ENCODE data around the gene EPHA3.
A peak's percentile ranks its signal among the peaks of the same experiment; 100 is the strongest.

Gene EPHA3

GRCh38 chr3:89179355-89180001 is 72.1 kb downstream of the EPHA3 start:
- ChIA-PET POLR2A (ENCODE audit: low non-redundant PET) (no interaction called here), CTCF (no interaction called here)
- no peak overlapping the region for H3K27ac ChIP-seq
- no peak for TF ChIP-seq CTCF (conservative IDR thresholded peaks at IDR 0.05; ENCODE audit: low read depth)
- peak; percentile 8 for DNase-seq (ENCODE audit: low spot score)

- CTCF ChIA-PET: no interaction called here
- no peak for DNase-seq (ENCODE audit: low spot score)
- no peak for TF ChIP-seq CTCF (conservative IDR thresholded peaks at IDR 0.05; ENCODE audit: low read depth)
- no peak overlapping the region for H3K27ac ChIP-seq
- POLR2A ChIA-PET (ENCODE audit: low non-redundant PET): no interaction called here
These were observed 72.9 kb downstream of the EPHA3 start for GRCh38 chr3:89180334-89180733.

- no peak overlapping the region for H3K27ac ChIP-seq
- CTCF ChIA-PET: no interaction called here
- POLR2A ChIA-PET (ENCODE audit: low non-redundant PET): no interaction called here
- TF ChIP-seq CTCF (conservative IDR thresholded peaks at IDR 0.05; ENCODE audit: low read depth): no peak
- no peak for DNase-seq (ENCODE audit: low spot score)
These were observed 74.6 kb downstream of the EPHA3 start for GRCh38 chr3:89182056-89182455.

GRCh38 chr3:89184151-89184995 is 77.0 kb downstream of the EPHA3 start:
- CTCF ChIA-PET: no interaction called here
- DNase-seq (ENCODE audit: low spot score): no peak
- POLR2A ChIA-PET (ENCODE audit: low non-redundant PET): no interaction called here
- no peak for TF ChIP-seq CTCF (conservative IDR thresholded peaks at IDR 0.05; ENCODE audit: low read depth)
- no peak overlapping the region for H3K27ac ChIP-seq

GRCh38 chr3:89186456-89186855 is 79.0 kb downstream of the EPHA3 start:
- DNase-seq (ENCODE audit: low spot score): no peak
- ChIA-PET POLR2A (ENCODE audit: low non-redundant PET) (no interaction called here), CTCF (no interaction called here)
- no peak overlapping the region for H3K27ac ChIP-seq
- TF ChIP-seq CTCF (conservative IDR thresholded peaks at IDR 0.05; ENCODE audit: low read depth): no peak

- POLR2A ChIA-PET (ENCODE audit: low non-redundant PET): no interaction called here
- TF ChIP-seq CTCF (conservative IDR thresholded peaks at IDR 0.05; ENCODE audit: low read depth): no peak
- CTCF ChIA-PET: no interaction called here
- H3K27ac ChIP-seq: no peak overlapping the region
- no peak for DNase-seq (ENCODE audit: low spot score)
These were observed 91.2 kb downstream of the EPHA3 start for GRCh38 chr3:89198591-89198990.
